Measurements from ENCODE around the gene AAGAB.

The AAGAB gene

DNA sequence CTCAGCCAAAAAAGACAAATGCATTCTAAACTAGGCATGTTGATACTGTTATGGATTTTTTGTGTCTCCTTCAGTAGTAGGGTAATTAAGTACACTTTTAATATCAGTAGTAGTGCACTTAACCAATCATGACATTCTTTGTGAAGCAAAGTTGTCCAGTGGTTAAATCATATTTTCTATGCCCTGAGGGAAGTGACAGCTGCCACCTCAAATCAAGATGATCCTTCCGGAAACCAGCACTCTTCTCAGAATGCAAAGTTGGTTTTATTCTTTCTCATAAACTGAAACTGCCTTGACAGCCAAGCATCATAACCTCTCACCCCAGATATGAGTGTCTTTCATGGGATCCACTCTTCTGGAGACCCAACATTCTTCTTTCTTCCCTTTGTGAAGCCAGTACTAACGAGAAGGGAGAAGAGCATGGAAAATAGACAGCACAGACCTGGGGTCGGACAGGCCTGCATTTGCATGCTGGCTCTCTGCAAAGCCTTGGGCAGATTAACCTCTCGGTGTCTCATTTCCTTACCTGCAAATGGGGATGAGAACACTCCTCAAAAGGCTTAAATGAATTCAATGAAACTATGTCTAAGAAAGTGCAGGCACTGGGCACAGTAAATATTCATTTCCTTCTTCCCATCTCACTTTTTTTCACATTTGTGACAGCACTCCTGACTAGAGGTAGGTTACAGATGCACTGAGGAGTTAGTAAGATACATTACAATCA, 13.2 kb downstream of the AAGAB start:
- peak overlapping the region; percentile 45 to 49 for H3K4me3 Mint-ChIP-seq
- ATAC-seq (replicated peaks) (peak; percentile 82 to 85), DNase-seq (peak; percentile 21)
- peak overlapping the region; percentile 42 for H3K27ac Mint-ChIP-seq
- no peaks in the 10 kb centered on the region for H3K9me3 Mint-ChIP-seq
- H3K4me1 Mint-ChIP-seq = peaks cover 27 to 42% of the 10 kb centered on the region in 2 donors
- no peaks in the 10 kb centered on the region for H3K27me3 Mint-ChIP-seq
- H3K36me3 Mint-ChIP-seq = peaks cover 9 to 26% of the 10 kb centered on the region in 2 donors

DNA sequence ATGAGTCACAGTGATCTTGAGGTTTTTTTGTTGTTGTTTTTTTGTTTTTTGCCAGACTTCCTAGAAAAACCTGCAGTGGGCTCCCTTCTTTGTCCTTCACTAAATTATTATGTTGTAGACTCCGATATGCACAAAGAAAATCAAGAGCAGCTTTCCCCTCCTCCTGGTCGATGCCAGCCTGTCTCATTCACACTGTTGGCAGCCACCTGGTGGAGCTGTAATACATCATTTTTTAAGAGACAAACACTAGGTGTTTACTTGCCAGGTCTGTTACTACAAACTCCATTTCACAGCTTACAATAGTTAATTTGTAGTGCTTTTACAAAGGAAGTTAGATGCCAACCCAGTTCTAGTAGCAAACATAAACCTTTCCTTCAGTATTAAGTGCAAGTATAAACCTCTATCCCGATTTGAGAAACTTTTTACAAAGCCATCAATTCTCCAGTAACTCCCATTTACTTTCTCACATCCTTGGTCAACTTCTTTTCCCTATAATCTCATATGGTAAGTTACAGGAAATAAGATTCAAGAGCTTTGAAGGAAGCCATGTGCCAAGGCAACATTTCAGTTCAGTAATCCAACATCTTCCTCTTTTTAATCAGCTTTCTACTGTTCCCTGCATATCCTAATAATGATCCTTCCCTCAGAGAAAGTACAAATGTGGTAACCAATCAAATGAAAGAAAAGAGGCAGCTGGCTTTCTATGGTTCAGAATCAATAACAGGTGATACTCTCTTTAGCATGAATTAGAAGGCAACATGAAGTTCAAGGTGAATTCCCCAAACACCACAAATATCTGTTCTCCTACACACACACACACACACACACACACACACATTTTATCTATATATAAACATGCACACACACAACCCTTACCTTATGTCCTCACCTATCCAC, 14.0 kb downstream of the AAGAB start:
- DNase-seq (no peak), ATAC-seq (replicated peaks) (peak; percentile 54 to 60)
- Mint-ChIP-seq H3K9me3 (no peaks in the 10 kb centered on the region), H3K4me1 (peaks cover 27 to 35% of the 10 kb centered on the region in 2 donors), H3K4me3 (peak overlapping the region; percentile 49 to 55), H3K36me3 (peaks cover 4 to 26% of the 10 kb centered on the region in 2 donors), H3K27ac (peak overlapping the region; percentile 42), H3K27me3 (no peaks in the 10 kb centered on the region)

DNA sequence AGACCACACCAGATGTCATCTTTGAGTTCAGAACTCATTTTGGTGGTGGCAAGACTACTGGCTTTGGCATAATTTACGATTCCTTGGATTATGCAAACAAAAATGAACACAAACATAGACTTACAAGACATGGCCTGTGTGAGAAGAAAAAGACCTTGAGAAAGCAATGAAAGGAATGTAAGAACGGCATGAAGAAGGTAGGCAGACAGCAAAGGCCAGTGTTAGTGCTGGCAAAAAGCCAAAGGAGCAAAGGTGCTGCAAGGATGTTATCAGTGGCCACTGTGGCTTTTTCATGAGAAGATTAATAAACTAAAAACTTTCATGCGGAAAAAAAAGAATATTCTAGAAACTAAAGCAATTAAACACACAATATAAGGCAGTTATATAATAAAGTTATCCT, 21.9 kb downstream of the AAGAB start:
- H3K27ac Mint-ChIP-seq = no peak overlapping the region
- peaks cover 8 to 9% of the 10 kb centered on the region in 2 donors for H3K4me1 Mint-ChIP-seq
- ATAC-seq (replicated peaks) (no peak), DNase-seq (no peak)
- H3K4me3 Mint-ChIP-seq = no peak overlapping the region
- H3K36me3 Mint-ChIP-seq = peaks cover 48 to 65% of the 10 kb centered on the region in 2 donors
- no peaks in the 10 kb centered on the region for H3K27me3 Mint-ChIP-seq
- H3K9me3 Mint-ChIP-seq = no peaks in the 10 kb centered on the region

DNA sequence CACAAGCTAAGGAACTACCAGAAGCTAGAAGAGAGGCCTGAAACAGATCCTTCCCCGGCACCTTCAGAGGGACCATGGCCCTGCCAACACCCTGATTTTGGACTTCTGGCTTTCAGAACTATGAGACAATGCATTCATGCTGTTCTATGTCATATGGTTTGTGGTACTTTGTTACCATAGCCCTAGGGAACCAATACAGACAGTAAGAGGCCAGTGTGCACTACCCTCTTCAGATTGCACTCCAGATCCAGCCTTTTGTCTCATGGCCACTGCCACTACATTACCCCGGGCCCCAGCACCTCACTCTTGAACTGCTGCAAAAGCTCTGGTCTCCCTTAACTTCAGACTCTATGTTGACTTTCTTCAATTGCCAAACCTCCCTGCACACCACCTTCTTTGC, 24.0 kb downstream of the AAGAB start:
- Mint-ChIP-seq H3K36me3 (peaks cover 54 to 58% of the 10 kb centered on the region in 2 donors), H3K4me3 (no peak overlapping the region), H3K4me1 (peaks cover 8 to 9% of the 10 kb centered on the region in 2 donors), H3K27me3 (no peaks in the 10 kb centered on the region), H3K9me3 (no peaks in the 10 kb centered on the region), H3K27ac (no peak overlapping the region)
- DNase-seq (no peak), ATAC-seq (replicated peaks) (no peak)

DNA sequence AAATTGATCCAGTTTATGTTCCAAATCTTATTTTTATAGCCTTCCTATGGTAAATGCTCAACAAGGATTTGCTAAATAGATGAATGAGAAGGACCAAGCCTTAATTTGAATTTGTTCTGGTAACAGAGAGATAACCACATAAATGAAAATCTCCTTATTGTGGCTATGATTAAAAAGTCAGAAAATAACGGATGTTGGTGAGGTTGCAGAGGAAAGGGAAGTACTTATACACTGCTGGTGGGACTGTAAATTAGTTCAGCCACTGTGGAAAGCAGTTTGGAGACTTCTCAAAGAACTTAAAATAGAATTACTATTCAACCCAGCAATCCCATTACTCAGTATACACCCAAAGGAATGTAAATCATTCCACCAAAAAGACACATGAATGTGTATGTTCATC, 26.2 kb downstream of the AAGAB start:
- ATAC-seq (replicated peaks) (no peak), DNase-seq (no peak)
- no peaks in the 10 kb centered on the region for H3K9me3 Mint-ChIP-seq
- no peak overlapping the region for H3K4me3 Mint-ChIP-seq
- H3K36me3 Mint-ChIP-seq = peaks cover 43 to 46% of the 10 kb centered on the region in 2 donors
- no peak overlapping the region for H3K27ac Mint-ChIP-seq
- H3K4me1 Mint-ChIP-seq = peaks cover 8 to 9% of the 10 kb centered on the region in 2 donors
- H3K27me3 Mint-ChIP-seq = no peaks in the 10 kb centered on the region

DNA sequence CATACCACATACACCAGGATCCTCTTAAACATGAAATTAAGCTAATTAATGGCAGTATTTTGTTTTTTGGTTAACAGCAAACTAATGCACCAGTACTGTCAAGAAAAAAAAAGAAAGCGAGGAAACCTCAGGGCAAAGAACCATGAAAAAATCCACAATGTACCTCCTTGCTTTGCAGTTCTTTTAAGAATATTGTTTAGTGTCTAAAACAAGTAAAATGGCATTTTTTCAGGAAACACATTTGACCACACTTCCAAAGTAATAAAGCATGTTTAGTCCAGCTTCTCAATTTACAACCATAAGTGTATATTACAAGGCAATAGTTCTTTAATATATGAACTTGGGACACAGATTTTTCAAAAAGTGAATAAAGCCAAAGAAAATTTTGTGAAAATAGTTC, 26.6 kb downstream of the AAGAB start:
- H3K4me3 Mint-ChIP-seq = no peak overlapping the region

DNA sequence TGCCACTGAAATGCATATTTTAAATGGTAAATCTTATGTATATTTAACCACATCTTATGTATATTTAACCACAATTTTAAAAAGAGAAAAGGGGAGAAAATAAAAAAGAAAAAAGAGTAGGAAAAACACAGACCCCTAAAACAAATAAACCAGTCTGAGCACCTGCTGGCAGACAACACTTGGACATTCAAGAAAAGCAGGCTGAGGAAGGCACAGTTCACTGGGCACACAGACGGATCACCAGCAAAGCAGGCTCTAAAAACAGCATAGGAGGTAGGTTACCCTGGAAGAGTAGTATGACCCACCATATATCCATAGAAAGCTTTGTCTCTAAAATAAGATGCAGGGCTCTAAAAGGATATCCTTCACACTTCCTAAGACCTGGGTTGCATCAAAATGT, 27.0 kb downstream of the AAGAB start:
- Mint-ChIP-seq H3K36me3 (peaks cover 34 to 38% of the 10 kb centered on the region in 2 donors), H3K27me3 (no peaks in the 10 kb centered on the region), H3K4me1 (peaks cover 7 to 9% of the 10 kb centered on the region in 2 donors), H3K9me3 (no peaks in the 10 kb centered on the region), H3K27ac (no peak overlapping the region), H3K4me3 (no peak overlapping the region)
- DNase-seq = no peak
- no peak for ATAC-seq (replicated peaks)

More for the DNA sequence above, 26.6 kb downstream of the AAGAB start:
- no peaks in the 10 kb centered on the region for H3K27me3 Mint-ChIP-seq
- peaks cover 38 to 42% of the 10 kb centered on the region in 2 donors for H3K36me3 Mint-ChIP-seq
- peaks cover 8 to 9% of the 10 kb centered on the region in 2 donors for H3K4me1 Mint-ChIP-seq
- DNase-seq (no peak), ATAC-seq (replicated peaks) (no peak)
- H3K27ac Mint-ChIP-seq = no peak overlapping the region
- H3K9me3 Mint-ChIP-seq = no peaks in the 10 kb centered on the region

DNA sequence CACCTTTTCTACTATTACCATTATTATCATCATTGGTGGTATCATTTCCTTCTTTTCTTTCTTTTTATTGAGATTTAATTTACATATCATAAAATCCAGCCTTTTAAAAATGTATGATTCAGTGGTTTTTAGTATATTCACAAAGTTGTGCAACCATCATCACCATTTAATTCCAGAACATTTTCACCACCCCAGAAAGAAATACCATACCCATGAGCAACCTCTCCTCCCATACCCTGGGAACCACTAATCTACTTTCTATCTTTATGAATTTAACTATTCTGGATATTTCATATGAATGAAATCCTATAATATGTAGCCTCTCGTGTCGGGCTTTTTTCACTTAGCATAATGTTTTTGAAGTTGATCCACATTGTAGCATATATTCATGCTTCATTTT, 29.1 kb downstream of the AAGAB start:
- H3K27ac Mint-ChIP-seq = no peak overlapping the region

DNA sequence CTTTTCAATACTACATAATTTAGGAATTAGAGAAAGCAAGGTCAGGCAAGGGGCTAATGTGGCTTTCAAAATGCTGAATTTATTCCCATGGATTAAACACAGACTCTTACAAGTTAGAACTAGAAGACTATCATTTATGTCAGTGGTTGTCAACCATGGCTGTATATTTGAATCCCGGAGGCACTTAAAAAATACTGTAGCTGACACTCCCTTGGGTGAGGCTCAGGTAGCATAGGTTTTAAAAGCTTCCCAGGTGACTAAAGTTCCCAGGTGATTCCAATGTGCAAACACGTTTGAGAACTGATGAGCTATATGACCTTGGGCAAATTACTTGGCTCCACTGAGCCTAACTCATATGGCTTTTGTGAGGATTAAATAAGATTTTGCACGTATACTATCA, 29.6 kb downstream of the AAGAB start:
- peaks cover 7 to 9% of the 10 kb centered on the region in 2 donors for H3K4me1 Mint-ChIP-seq
- H3K4me3 Mint-ChIP-seq = no peak overlapping the region
- H3K27me3 Mint-ChIP-seq = no peaks in the 10 kb centered on the region
- DNase-seq = no peak
- H3K9me3 Mint-ChIP-seq = no peaks in the 10 kb centered on the region
- ATAC-seq (replicated peaks) = no peak
- peaks cover 21% of the 10 kb centered on the region in 2 donors for H3K36me3 Mint-ChIP-seq
- H3K27ac Mint-ChIP-seq = no peak overlapping the region

More for the DNA sequence above, 29.1 kb downstream of the AAGAB start:
- no peak for ATAC-seq (replicated peaks)
- H3K9me3 Mint-ChIP-seq = no peaks in the 10 kb centered on the region
- H3K27me3 Mint-ChIP-seq = no peaks in the 10 kb centered on the region
- peaks cover 7 to 9% of the 10 kb centered on the region in 2 donors for H3K4me1 Mint-ChIP-seq
- no peak for DNase-seq
- peaks cover 24 to 25% of the 10 kb centered on the region in 2 donors for H3K36me3 Mint-ChIP-seq
- no peak overlapping the region for H3K4me3 Mint-ChIP-seq

DNA sequence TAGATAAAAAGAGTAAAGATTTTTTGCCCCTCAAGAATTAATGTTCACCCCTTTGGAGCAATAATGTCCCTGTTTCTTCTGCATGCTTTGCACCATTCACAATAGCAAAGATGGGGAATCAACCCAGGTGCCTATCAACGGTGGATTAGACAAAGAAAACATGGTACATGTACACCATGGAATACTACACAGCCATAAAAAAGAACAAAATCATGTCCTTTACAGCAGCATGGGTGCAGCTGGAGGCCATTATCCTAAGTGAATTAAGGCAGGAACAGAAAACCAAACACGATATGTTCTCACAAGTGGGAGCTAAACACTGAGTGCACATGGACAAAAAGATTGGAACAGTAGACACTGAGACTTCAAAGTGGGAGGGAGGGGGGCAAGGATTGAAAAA, 35.2 kb downstream of the AAGAB start:
- Mint-ChIP-seq H3K27ac (no peak overlapping the region), H3K4me1 (no peaks in the 10 kb centered on the region)

DNA sequence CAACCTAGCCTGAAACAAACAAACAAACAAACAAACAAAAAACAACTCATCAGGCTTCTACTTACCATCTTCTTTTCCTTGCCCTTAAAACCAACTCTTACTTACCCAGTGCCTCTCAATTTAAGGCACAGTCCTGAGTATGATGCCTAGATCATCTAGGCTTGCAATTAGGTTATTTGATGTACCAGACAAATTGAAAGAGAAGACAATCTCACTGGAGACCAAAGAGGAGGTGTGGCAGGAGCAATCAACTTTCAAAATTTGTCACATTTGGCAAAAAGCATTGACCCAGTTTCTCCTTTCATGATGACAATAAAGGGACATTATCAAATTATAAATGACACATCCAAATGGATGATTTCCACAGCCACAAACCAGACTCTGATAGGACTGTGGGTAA, 36.0 kb downstream of the AAGAB start:
- Mint-ChIP-seq H3K9me3 (no peaks in the 10 kb centered on the region), H3K4me3 (no peak overlapping the region), H3K36me3 (peaks cover 19 to 34% of the 10 kb centered on the region in 2 donors), H3K27ac (peak overlapping the region; percentile 10), H3K27me3 (no peaks in the 10 kb centered on the region), H3K4me1 (no peaks in the 10 kb centered on the region)
- no peak for ATAC-seq (replicated peaks)
- no peak for DNase-seq

More for the DNA sequence above, 35.2 kb downstream of the AAGAB start:
- peaks cover 17 to 34% of the 10 kb centered on the region in 2 donors for H3K36me3 Mint-ChIP-seq
- no peak overlapping the region for H3K4me3 Mint-ChIP-seq
- no peak for DNase-seq
- ATAC-seq (replicated peaks) = no peak
- H3K27me3 Mint-ChIP-seq = no peaks in the 10 kb centered on the region
- no peaks in the 10 kb centered on the region for H3K9me3 Mint-ChIP-seq

DNA sequence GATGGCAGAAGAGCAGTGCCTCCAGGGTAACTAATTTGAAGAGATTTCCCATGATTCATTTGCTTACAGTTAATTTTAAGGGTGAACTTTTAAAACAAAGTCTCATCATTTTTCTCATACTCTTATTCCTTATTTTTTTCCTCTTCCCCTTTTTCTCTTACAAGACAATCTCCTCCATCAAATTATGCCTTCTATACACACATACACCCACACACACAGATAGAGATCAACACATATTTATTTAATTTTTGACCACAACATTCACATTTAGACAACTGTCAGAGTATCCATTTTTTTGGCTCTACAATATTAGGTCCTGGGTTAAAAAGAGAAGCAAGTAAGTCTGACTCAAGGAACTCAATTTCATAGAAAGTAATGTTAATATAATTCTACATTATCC, 37.6 kb downstream of the AAGAB start:
- Mint-ChIP-seq H3K36me3 (peaks cover 19 to 34% of the 10 kb centered on the region in 2 donors), H3K4me1 (no peaks in the 10 kb centered on the region), H3K9me3 (no peaks in the 10 kb centered on the region), H3K27ac (no peak overlapping the region), H3K27me3 (no peaks in the 10 kb centered on the region), H3K4me3 (no peak overlapping the region)
- DNase-seq (no peak), ATAC-seq (replicated peaks) (no peak)

DNA sequence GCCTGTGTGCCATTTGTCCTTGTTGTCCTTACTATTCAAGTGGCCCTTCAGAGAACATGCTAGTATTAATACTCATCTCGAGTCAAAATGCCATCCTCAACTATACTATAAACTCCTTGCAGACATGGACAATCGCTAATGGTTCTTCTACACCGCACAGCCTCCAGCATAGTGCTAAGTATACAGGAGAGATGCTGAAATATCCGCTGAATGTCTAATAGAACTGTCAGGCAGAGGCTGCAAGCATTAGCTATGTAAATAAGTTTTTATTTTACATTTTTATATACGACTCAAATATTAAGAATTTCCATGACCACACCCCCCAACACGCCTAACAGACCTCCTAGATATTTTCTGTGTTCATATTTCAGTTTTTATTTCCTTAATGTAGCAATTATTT, 39.4 kb downstream of the AAGAB start:
- no peaks in the 10 kb centered on the region for H3K9me3 Mint-ChIP-seq
- ATAC-seq (replicated peaks) (no peak), DNase-seq (no peak)
- no peak overlapping the region for H3K27ac Mint-ChIP-seq
- peaks cover 0 to 3% of the 10 kb centered on the region in 2 donors for H3K4me1 Mint-ChIP-seq
- H3K27me3 Mint-ChIP-seq = no peaks in the 10 kb centered on the region
- H3K4me3 Mint-ChIP-seq = no peak overlapping the region
- peaks cover 15 to 40% of the 10 kb centered on the region in 2 donors for H3K36me3 Mint-ChIP-seq

DNA sequence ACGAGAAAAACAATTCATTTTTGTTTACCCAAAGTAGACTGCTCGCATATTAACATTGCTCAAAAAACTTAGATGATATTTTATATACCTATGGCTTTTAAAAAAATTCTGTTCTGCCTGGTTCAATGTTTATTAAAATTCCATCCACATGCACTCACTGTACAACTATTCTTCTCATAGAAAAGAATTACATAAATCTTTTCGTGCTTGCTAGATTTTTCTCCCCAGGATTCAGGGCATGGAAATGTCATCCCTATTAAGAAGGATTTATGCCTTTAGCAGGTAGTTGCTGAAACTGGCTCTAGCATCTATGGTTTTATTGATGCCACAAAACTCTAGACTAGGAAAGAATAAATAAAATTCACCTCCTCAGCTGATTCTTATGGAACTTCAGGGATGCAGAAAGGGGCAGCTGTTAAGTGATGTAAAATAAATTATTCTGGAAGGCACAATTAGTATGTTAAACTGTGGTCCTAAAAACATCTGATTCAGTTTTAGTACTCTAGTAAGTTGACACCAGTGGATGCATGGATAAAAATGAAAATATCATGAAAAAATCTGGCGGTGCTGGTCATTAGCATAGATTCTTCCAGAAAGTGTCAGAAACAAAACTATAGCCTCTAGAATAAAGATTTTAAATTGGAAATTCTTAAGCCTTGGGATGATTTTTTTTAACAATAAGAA, 41.6 kb downstream of the AAGAB start:
- ATAC-seq (replicated peaks) = no peak
- Mint-ChIP-seq H3K9me3 (no peaks in the 10 kb centered on the region), H3K36me3 (peaks cover 14 to 32% of the 10 kb centered on the region in 2 donors), H3K27me3 (no peaks in the 10 kb centered on the region), H3K27ac (no peak overlapping the region), H3K4me3 (no peak overlapping the region), H3K4me1 (peaks cover 0 to 3% of the 10 kb centered on the region in 2 donors)
- DNase-seq = no peak
